Measurements from ENCODE around the gene YIPF3.

DNA sequence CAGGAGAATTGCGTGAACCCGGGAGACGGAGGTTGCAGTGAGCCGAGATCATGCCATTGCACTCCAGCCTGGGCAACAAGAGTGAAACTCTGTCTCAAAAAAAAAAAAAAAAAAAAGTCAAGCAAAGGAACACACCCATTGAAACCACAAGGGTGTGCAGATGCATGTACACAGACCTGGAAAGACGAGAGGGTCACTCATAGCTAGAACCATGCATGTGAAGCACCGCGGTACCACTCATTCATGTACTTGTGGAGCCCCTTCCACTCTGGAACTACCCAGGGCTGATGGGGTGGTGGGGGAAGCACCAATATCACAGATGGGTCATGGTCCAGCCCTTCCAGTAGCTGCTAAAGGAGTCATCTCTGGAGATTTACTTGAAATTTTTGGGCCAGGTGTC, 46.8 kb downstream of the YIPF3 start:
- TF ChIP-seq, protein P1, sequence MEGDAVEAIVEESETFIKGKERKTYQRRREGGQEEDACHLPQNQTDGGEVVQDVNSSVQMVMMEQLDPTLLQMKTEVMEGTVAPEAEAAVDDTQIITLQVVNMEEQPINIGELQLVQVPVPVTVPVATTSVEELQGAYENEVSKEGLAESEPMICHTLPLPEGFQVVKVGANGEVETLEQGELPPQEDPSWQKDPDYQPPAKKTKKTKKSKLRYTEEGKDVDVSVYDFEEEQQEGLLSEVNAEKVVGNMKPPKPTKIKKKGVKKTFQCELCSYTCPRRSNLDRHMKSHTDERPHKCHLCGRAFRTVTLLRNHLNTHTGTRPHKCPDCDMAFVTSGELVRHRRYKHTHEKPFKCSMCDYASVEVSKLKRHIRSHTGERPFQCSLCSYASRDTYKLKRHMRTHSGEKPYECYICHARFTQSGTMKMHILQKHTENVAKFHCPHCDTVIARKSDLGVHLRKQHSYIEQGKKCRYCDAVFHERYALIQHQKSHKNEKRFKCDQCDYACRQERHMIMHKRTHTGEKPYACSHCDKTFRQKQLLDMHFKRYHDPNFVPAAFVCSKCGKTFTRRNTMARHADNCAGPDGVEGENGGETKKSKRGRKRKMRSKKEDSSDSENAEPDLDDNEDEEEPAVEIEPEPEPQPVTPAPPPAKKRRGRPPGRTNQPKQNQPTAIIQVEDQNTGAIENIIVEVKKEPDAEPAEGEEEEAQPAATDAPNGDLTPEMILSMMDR (IDR thresholded peaks at IDR 0.05), result no peak
- TF ChIP-seq POLR2A (IDR thresholded peaks at IDR 0.05), result no peak

Measured in body of pancreas (tissue), 4 donors.